Measurements from ENCODE around the gene PLXNB3.

DNA sequence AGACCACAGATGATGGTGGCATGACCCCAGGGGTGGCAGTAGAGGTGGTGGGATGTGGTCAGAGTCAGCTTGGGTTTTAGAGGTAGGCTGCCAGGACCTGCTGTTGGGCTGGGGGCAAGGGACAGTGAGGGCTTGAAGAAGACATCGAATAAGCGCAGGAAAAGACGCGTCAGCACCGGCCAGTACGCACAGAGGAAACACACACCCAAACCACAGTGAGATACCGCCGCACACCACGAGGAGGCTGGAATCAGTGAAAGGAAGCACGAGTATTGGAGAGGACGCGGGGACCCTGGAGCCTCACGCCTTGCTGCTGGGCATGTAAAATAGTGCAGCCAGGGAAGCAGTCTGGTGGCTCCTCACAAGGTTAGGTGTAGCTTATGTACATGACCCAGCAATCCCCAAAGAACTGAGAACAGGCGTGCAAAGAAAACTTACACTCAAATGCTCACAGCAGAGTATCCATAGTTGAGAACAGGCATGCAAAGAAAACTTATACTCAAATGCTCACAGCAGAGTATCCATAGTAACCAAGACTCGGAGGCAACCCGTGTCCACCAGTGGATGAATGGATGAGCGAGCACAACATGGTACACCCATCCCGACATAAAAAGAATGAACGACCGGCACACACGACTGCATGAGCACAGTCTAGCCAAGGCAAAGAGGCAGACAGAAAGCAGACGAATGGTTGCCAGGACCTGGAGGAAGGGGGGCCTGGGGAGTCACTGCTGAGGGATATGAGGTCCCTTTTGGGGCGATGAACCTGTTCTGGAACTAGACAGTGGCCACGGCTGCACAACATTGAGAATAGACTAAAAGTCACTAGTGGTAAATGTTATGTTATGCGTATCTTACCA, 53.0 kb downstream of the PLXNB3 start:
- TF ChIP-seq, protein P1, sequence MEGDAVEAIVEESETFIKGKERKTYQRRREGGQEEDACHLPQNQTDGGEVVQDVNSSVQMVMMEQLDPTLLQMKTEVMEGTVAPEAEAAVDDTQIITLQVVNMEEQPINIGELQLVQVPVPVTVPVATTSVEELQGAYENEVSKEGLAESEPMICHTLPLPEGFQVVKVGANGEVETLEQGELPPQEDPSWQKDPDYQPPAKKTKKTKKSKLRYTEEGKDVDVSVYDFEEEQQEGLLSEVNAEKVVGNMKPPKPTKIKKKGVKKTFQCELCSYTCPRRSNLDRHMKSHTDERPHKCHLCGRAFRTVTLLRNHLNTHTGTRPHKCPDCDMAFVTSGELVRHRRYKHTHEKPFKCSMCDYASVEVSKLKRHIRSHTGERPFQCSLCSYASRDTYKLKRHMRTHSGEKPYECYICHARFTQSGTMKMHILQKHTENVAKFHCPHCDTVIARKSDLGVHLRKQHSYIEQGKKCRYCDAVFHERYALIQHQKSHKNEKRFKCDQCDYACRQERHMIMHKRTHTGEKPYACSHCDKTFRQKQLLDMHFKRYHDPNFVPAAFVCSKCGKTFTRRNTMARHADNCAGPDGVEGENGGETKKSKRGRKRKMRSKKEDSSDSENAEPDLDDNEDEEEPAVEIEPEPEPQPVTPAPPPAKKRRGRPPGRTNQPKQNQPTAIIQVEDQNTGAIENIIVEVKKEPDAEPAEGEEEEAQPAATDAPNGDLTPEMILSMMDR (IDR thresholded peaks at IDR 0.05) = no peak
- no peak for TF ChIP-seq POLR2A (IDR thresholded peaks at IDR 0.05)
- TF ChIP-seq EP300 (IDR thresholded peaks at IDR 0.05) = no peak
